GM19397 (cell line): ENCODE data around the gene TLK2.
A peak's percentile ranks its signal among the peaks of the same experiment; 100 is the strongest.
"Not testable (repeated sequence)": the region's sequence is repeated elsewhere in the genome, so short reads cannot be mapped to it uniquely, and the experiment has no call there.

Experiments
- ATAC-seq: cut with Tn5 transposase; IDR thresholded peaks from one replicate; pipeline ENCODE4 v1.9.1; 2021; ENCODE audit warnings: mild to moderate bottlenecking, moderate library complexity; ENCODE audit not compliant: unreplicated experiment

TLK2 gene

GRCh38 chr17:62478424-62478879 lies at the start of gene TLK2:
Gene TLK2 (plus strand): TSS chr17:62478825. CDS start chr17:62481126, 2,301 bp downstream.
- peak; percentile 78 for ATAC-seq

DNA sequence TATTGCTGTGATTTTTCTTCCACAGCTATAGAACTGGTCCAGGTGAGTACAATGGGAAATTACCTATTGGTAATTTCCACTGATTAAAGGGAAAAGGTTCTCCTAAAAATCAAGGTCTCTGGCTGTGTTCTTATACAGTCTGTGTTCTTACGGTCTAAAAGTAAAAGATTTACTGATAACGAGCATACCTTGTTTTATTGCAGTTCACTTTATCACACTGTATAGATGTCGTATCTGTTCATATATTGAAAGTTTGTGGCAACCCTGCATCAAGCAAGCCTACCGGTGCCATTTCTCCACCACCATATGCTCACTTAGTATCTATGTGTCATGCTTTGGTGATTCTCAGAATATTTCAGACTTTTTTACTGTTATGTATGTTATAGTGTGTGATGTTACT lies 43.4 kb upstream of the TLK2 start:
- not testable (repeated sequence) for ATAC-seq

- ATAC-seq, result not testable (repeated sequence)
Measured at GRCh38 chr17:62441181-62441580, 37.4 kb upstream of the TLK2 start.

- no peak for ATAC-seq
Measured at GRCh38 chr17:62444063-62444462, 34.6 kb upstream of the TLK2 start.

DNA sequence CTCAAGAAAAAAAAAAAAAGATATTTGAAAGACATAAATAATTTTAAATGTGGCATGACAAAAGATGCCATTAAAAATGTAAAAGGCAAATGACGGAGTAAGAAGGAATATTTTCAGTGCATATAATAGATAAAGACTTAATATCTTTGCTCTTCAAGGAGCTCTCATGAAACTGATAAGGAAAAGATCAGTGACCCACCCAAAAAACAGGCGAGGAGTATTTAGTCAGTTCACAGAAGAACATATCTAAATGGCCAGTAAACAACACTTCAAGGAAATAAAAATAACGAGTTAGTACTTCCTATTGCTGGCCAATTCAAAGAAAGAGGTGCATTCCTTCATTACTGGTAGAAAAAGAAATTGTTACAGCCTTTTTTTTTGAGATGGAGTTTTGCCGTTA lies 32.8 kb upstream of the TLK2 start:
- ATAC-seq, result not testable (repeated sequence)

DNA sequence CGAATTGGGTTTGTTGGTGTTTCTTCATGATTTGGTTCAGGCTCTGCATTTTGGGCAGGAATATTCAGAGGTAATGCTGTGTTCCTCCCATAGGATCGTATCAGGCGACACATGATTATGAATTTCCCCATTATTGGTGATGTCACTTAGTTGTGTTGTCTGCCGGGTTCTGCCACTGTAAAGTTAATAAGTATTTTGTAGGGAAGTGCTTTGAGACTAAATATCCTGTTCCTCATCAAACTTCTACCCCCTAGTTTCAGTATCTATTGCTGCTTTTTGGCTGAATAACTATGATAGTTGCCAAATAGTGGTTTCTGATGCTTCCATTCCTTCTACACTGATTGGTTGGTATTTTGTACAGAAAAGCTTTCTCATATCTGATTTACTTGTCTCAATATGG lies 26.4 kb upstream of the TLK2 start:
- ATAC-seq, result not testable (repeated sequence)

GRCh38 chr17:62453041-62453440 lies 25.6 kb upstream of the TLK2 start:
- not testable (repeated sequence) for ATAC-seq

- ATAC-seq, result peak; percentile 33
Measured at GRCh38 chr17:62453656-62454055, 25.0 kb upstream of the TLK2 start.

DNA sequence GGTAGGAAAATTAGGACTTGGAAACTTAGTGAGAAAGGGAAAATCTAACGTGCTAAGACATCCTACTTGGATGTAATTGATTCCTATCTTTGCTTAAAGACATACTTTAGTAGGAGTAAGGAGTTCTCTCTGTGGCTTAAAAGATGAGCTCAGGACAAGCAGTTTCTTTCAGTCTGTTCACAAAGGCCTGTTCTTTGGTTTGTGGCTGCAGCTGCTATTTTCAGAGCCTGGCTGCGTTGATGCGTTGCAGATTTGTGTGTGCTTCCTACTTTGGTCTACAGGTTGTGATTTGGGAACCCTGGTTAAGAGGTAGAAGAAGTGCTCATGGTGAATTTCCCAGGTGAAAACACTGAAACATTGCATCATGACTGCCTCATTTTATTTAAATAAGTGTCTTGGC lies 24.5 kb upstream of the TLK2 start:
- peak; percentile 70 for ATAC-seq

DNA sequence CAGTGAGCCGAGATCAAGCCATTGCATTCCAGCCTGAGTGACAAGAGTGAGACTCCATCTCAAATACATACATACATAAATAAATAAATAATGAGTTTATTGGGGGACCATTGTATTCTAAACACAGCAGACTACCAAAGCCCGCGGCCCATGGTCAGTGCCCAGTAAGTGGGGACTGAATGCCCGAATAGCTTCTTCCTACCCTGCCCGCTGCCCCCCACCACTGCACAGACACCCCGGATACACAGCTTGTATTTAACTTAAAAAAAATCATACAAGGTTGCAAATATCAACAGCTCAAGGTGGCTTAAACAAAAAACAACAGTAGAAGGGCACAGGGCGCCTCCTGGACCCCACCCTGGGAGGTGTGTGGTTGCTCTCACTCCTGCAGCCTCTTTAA lies 22.6 kb upstream of the TLK2 start:
- ATAC-seq, result no peak

DNA sequence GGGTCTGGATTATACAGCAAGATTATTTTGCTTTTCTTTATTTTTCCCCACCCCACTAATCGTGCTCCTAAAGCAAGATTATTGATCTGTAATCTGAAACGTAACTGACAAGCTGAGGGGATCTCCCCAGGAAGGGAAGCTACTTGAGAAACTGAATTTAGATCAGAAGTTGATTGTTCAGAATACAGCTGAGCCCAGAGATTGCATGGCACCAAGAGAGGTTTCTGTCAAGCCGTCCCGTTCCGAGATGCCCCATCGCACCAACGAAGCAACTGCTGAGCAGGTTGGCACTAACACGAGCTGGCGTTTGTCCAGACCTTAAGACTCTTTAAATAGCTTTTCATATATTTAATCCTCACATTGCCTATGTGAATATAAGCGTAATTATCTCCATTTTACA lies 20.1 kb upstream of the TLK2 start:
- not testable (repeated sequence) for ATAC-seq

GRCh38 chr17:62464422-62464821 lies 14.2 kb upstream of the TLK2 start:
- ATAC-seq, result not testable (repeated sequence)

DNA sequence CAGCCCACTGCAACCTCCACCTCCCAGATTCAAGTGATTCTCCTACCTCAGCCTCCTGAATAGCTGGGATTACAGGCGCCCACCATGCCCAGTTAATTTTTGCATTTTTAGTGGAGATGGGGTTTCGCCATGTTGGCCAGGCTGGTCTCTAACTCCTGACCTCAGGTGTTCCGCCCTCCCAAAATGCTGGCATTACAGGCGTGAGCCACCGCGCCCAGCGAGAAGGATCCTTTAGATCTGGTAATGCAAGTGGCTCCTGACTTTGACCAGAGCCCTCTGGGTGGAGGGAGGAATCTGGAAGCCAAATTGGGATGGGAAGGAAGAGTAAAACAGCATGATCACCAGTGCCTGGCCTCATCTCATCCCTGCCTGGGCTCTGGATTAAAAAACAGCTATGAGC lies 13.4 kb upstream of the TLK2 start:
- not testable (repeated sequence) for ATAC-seq

DNA sequence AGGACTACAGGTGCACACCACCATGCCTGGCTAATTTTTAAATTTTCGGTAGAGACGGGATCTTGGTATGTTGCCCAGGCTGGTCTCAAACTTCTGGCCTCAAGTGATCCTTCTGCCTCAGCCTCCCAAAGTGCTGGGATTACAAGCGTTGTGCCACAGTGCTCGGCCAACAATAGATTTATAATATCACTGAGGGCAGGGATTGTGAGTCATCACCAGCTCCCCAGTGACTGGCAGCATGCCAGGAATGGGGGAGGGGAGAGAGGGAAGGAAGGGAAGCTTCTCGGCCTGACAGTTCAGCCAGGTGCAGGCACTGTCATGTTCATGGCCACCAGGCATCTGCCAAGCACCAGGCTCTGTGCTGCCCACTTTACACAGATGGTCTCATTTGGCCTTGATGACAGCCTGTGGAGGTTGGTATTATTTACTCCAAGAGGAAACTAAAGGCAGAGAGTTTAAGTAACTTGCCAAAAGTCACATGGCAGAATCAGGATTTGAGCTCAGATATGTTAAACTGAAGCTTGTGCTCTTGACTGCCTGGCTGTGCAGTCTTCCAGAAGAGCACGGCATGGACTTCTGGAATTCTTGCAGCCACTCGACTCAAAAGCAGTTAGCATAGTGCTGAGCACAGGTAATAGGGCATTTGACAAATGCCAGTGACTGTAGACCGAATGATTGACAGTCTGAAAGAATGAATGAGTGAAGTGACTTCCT lies 7.8 kb upstream of the TLK2 start:
- not testable (repeated sequence) for ATAC-seq

DNA sequence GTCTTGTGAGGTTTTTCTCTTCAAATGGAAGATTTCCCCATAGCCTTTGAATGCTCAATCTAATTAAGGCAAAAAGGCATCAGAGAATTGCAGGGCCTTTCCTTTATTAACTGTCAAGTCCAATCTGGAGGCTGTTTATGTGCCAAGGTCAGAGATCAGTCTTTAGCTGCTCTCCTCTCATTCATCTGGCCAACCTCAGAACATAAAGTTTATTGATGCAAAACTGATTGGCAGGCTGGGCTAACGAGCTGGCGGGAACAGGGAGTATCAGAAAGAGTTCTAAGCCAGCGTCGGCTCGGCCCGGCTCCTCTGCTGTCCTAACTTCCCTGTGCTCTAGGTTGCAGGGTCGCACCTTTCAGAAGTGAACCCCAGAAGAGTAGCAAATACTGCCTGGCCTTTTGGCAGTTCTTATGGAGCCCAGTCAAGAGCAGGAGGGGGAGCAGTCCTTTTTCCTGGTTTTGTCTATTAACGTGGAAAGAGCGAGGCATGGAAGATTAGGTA lies 7.2 kb upstream of the TLK2 start:
- not testable (repeated sequence) for ATAC-seq

DNA sequence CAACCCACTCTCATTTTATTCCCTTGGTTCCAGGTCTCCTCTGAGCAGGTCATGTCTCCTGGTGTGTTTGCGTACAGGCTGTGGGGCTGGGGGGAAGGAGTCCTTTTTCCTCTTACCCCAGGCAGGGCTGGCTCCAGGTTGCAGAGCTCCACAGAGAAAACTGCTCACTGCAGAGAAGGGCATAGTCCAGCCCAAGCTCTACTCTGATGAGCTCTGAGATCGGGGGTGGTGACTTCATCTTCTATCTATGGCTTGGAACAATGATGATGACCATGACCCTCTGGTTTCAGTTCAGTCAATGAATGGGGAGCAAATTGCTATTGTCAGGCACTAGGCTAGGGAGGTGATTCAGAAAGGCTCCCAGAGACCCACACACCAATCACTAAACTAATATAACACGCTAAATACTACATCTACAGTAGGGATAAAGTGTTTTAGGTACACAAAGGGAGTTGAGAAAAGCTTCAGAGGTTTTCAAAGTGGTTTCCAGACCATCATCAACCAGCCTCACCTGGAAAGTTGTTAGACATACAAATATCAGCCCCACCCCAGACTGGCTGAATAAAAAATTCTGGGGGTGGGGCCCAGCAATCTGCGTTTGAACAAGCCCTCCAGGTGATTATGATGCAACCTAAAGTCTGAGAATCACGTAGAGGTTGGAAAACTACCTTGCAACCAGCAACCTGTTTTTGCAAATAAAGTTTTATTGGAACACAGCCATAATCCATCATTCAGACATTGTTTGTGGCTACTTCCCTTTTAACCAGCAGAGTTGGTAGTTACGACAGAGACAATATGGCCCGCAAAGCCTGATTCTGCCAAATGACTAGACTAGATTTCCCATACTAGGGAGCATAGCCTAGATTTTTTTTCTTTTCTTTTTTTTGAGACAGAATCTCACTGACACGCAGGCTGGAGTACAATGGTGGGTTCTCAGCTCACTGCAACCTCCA lies 5.3 kb upstream of the TLK2 start:
- not testable (repeated sequence) for ATAC-seq

GRCh38 chr17:62477111-62477510 lies 1.5 kb upstream of the TLK2 start:
- ATAC-seq, result not testable (repeated sequence)

- peak; percentile 35 for ATAC-seq
Measured at GRCh38 chr17:62477718-62478408, 762 bp upstream of the TLK2 start.

DNA sequence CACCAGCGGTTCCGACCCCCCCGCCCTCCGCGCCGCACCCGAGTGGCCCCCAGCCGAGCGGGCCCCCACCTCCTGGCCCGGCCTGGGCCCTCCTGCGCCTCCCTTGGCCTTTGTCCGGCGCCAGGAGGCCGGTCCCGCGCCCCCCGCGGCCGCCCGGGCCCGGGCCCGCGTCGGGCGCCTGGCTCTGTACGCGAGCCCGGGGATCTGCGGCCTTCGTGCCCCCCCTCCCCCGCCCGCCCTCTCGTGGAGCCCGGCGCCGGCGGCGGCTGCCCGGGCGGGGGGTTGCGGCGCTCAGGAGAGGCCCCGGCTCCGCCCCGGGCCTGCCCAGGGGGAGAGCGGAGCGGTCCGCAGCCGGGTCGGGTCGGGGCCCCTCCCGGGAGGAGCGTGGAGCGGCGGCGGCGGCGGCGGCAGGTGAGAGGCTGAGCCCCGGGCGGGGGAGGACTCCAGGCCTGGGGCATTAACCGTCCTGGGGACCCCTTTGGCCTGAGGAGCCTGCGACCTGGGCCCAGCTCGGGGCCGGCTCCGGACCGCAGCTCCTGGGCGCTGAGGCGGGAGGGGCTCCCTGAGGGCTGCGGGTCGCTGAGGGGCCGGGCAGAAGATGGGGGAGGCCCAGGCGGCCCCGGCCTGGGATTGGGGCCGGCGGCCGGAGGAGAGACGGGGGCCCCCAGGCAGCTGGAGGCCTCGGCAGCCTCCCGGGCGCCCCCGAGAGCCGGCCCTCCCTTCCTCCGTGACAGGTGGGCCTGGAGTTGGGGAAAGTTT lies 434 bp downstream of the TLK2 start:
- ATAC-seq, result peak; percentile 43

DNA sequence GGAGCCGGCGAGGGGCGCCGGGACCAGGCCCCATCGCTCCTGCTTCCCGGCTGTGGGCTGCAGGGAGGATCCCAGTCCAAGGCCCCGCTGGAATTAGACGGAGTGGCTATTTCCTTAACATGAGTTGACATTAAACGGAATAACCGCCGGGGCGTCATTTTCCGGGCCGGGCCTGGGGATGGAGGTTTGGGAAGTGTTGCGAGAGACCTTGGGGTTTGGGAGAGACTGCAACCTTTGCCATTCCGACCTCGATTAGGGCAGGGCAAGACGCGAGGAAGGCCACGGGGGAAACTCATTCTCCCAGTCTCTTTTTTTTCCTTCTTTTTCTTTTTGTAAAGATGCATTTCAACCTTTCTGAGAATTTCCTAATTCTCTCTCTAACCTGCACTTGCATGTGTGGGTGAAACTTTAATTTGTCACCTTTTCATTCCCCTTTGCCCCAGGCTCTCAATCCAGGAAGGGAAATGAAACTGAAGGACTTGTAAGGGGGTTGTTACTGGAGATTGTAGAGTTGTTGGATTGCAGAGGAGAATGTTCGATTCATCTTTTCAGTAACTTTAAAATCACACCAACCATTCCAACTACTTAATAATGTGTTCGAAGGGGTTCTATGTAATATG lies 1.1 kb downstream of the TLK2 start:
- not testable (repeated sequence) for ATAC-seq
